HepG2 (cell line): Measurements from ENCODE around the gene HTR1D. TPM values are rescaled to one million over a fixed set of nuclear protein-coding genes. Genes with fewer than 3 reads are reported as not detected.
A peak's percentile ranks its signal among the peaks of the same experiment; 100 is the strongest.

ENCODE experiments used
- ATAC-seq: fragments of 200-7000 bp; cut with Tn5 transposase; 3 replicates; pipeline ENCODE4 v1.9.1; 2020; ENCODE audit warnings: mild to moderate bottlenecking, moderate library complexity
- Bru-seq: library from RNA; stranded (reverse); fragments of 400-500 nt; gene quantifications from one replicate; lab custom pipeline; 2021; lab: Mats Ljungman, UMichigan
- BruChase-seq, 2 experiments: library from RNA; stranded (reverse); fragments of 400-500 nt; gene quantifications; one replicate each; lab custom pipeline; 2021; lab: Mats Ljungman, UMichigan
- BruUV-seq: library from RNA; stranded (reverse); fragments of 400-500 nt; replicated peaks from 2 replicates; lab custom pipeline; 2021; lab: Mats Ljungman, UMichigan
- CTCF ChIA-PET: fragments of 300-600 bp; formaldehyde crosslinking; extraction: SDS; loops from one replicate; lab custom pipeline; 2021; ENCODE audit warnings: low total read pairs, inconsistent platforms, low intra/inter-chr PET ratio; lab: Yijun Ruan, JAX
- POLR2A ChIA-PET: fragments of 350-600 bp; sonication (Branson Sonifier 250); formaldehyde crosslinking; loops from one replicate; lab custom pipeline; 2020; ENCODE audit warnings: antibody characterized with exemption, inconsistent platforms; lab: Yijun Ruan, JAX
- DNase-seq: peaks from one replicate; pipeline ENCODE4 v3.0.0-alpha.2; 2015; ENCODE audit warnings: low spot score
- FAIRE-seq: peaks from 3 replicates; lab custom pipeline; 2011; peaks lifted over from hg19 to GRCh38; lab: Jason Lieb, UNC
- H2AFZ ChIP-seq: one replicate; pipeline ENCODE4 v1.6.1; 2011; ENCODE audit warnings: low read length, inconsistent platforms
- H3K27ac ChIP-seq: fragments of 300-600 bp; 3 replicates; pipeline ENCODE4 v1.8.0; 2011; ENCODE audit warnings: mixed run types, mild to moderate bottlenecking, mixed read lengths, low read length, inconsistent platforms; ENCODE audit not compliant: insufficient read depth; ENCODE audit errors: extremely low read length
- H3K27me3 ChIP-seq, 2 experiments: fragments of 200-600 bp in 1 of 2; 2 replicates in 1 of 2; 3 replicates in 1 of 2; pipeline versions ENCODE4 v1.6.0 to v1.8.0; 2011; ENCODE audit warnings: low read length in 2 of 2, mild to moderate bottlenecking in 2 of 2, moderate library complexity in 2 of 2, inconsistent platforms in 1 of 2; ENCODE audit not compliant: insufficient read depth in 2 of 2, control insufficient read depth in 1 of 2
- H3K36me3 ChIP-seq, 2 experiments: fragments of 200-600 bp in 1 of 2; replicated peaks in 1 of 2; 2 replicates in 1 of 2; 3 replicates in 1 of 2; pipeline versions ENCODE4 v1.5.1 to v1.8.0; 2011; ENCODE audit warnings: low read length in 2 of 2, inconsistent platforms in 1 of 2; ENCODE audit not compliant: insufficient read depth in 2 of 2, control insufficient read depth in 1 of 2
- H3K4me1 ChIP-seq: 2 replicates; pipeline ENCODE4 v1.5.1; 2012; ENCODE audit warnings: low read length, inconsistent platforms; ENCODE audit not compliant: insufficient read depth
- H3K4me2 ChIP-seq: 2 replicates; pipeline ENCODE4 v1.6.0; 2011; ENCODE audit warnings: low read depth, low read length, inconsistent platforms
- H3K4me3 ChIP-seq, 3 experiments: fragments of 200-600 bp in 1 of 3; sonication (generic), shearing (Covaris generic) in 1 of 3; replicated peaks in 1 of 3; 2 replicates each; pipeline ENCODE4 v1.5.1; 2011 to 2016; ENCODE audit warnings: low read length in 3 of 3, inconsistent platforms in 2 of 3, low read depth in 2 of 3, mild to moderate bottlenecking in 2 of 3, control low read depth in 1 of 3, mixed read lengths in 1 of 3; ENCODE audit not compliant: insufficient read depth in 1 of 3
- H3K79me2 ChIP-seq: one replicate; pipeline ENCODE4 v1.6.1; 2011; ENCODE audit warnings: low read length, inconsistent platforms; ENCODE audit not compliant: insufficient read depth
- H3K9ac ChIP-seq: 2 replicates; pipeline ENCODE4 v1.6.0; 2011; ENCODE audit warnings: mild to moderate bottlenecking, low read depth, low read length, inconsistent platforms; ENCODE audit not compliant: insufficient read depth
- H3K9me3 ChIP-seq: 2 replicates; pipeline ENCODE4 v1.5.1; 2012; ENCODE audit warnings: mild to moderate bottlenecking, low read length
- H4K20me1 ChIP-seq: 2 replicates; pipeline ENCODE4 v1.6.0; 2011; ENCODE audit warnings: inconsistent platforms, mild to moderate bottlenecking, low read length, moderate library complexity; ENCODE audit not compliant: insufficient read depth
- ARID2 ChIP-seq: sonication (generic); formaldehyde crosslinking; IDR thresholded peaks from 2 replicates; pipeline ENCODE4 v1.8.1; 2022; ENCODE audit warnings: mild to moderate bottlenecking, missing genetic modification reagents, borderline replicate concordance
- ETV5 ChIP-seq: IDR thresholded peaks from 2 replicates; pipeline ENCODE4 v1.6.1; 2018; ENCODE audit warnings: missing biosample characterization, missing genetic modification reagents, inconsistent platforms, borderline replicate concordance
- ETV6 ChIP-seq: sonication (generic); formaldehyde crosslinking; conservative IDR thresholded peaks from 2 replicates; pipeline ENCODE4 v1.4.0; 2020; ENCODE audit warnings: missing genetic modification reagents
- MEF2D ChIP-seq: sonication (generic); formaldehyde crosslinking; IDR thresholded peaks from 2 replicates; pipeline ENCODE4 v1.5.1; 2020; ENCODE audit warnings: mild to moderate bottlenecking, missing genetic modification reagents
- NRL ChIP-seq: sonication (generic); formaldehyde crosslinking; IDR thresholded peaks from 2 replicates; pipeline ENCODE4 v1.5.0; 2020; ENCODE audit warnings: missing genetic modification reagents, mild to moderate bottlenecking, moderate library complexity, borderline replicate concordance
- PCBP1 ChIP-seq: fragments of 200-400 bp; formaldehyde crosslinking; IDR thresholded peaks from 2 replicates; pipeline ENCODE4 v1.6.1; 2017; ENCODE audit warnings: mild to moderate bottlenecking, low read depth, low read length, borderline replicate concordance
- THAP8 ChIP-seq: sonication (generic); formaldehyde crosslinking; IDR thresholded peaks from 2 replicates; pipeline ENCODE4 v1.5.1; 2020; ENCODE audit warnings: missing genetic modification reagents, mild to moderate bottlenecking, borderline replicate concordance
- ZNF251 ChIP-seq: sonication (generic); formaldehyde crosslinking; IDR thresholded peaks from 2 replicates; pipeline ENCODE4 v1.9.0; 2021; ENCODE audit warnings: mild to moderate bottlenecking, missing genetic modification reagents
- ZNF709 ChIP-seq: sonication (generic); formaldehyde crosslinking; IDR thresholded peaks from 2 replicates; pipeline ENCODE4 v1.5.0; 2020; ENCODE audit warnings: mild to moderate bottlenecking, missing genetic modification reagents
- ZNF768 ChIP-seq: sonication (generic); formaldehyde crosslinking; IDR thresholded peaks from 2 replicates; pipeline ENCODE4 v1.4.0; 2020; ENCODE audit warnings: missing genetic modification reagents
- ZNF777 ChIP-seq: sonication (generic); formaldehyde crosslinking; IDR thresholded peaks from 2 replicates; pipeline ENCODE4 v1.4.0; 2020; ENCODE audit warnings: missing genetic modification reagents
- WGBS: methylation state at CpG from one replicate; pipeline ENCODE4 v1.1.6; 2017; ENCODE audit warnings: low lambda C conversion rate; 5-methylcytosine and 5-hydroxymethylcytosine counted together
- in situ Hi-C: cut with HindIII; loops from 2 replicates; pipeline ENCODE4 v1.10.0; 2017; ENCODE audit warnings: low pct_unique_long_range_greater_than_20kb; ENCODE audit not compliant: extremely low pct_ligation_motif_present
- intact Hi-C: fragments of 100-400 bp; cut with micrococcal nuclease; formaldehyde crosslinking; loops from one replicate; pipeline ENCODE4 v1.10.0; 2022; ENCODE audit not compliant: unreplicated experiment
- long read RNA-seq, 2 experiments: library from RNA in 1 of 2; library from polyadenylated mRNA in 1 of 2; stranded (forward) in 1 of 2; unstranded in 1 of 2; transcript quantifications; one replicate each; pipeline ENCODE4 v2.0.0, GENCODE V29; 2019 to 2022
- polyA minus RNA-seq, 3 experiments: library from RNA; depleted of rRNA, polyadenylated mRNA; stranded (reverse); fragments of >200 nt; gene quantifications; 2 replicates each; pipeline ENCODE4 v1.2.3, GENCODE V29; 2011; ENCODE audit warnings: low replicate concordance in 1 of 3
- polyA plus RNA-seq, 8 experiments: library from polyadenylated mRNA; depleted of rRNA in 3 of 8; stranded (reverse) in 7 of 8; unstranded in 1 of 8; fragments of >200 nt; fragmentation: Illumina TruSeq in 4 of 8; extraction: Trizol in 4 of 8; gene quantifications; 2 replicates each; pipeline versions ENCODE4 v1.2.1 to v1.2.3, GENCODE V29; 2011 to 2016; ENCODE audit warnings: low read depth in 4 of 8, missing spikeins in 1 of 8, mixed read lengths in 1 of 8; ENCODE audit not compliant: insufficient read depth in 1 of 8
- total RNA-seq, 5 experiments: library from RNA; depleted of rRNA; stranded (reverse); fragments of >200 nt; fragmentation: Illumina TruSeq; extraction: Trizol; gene quantifications; 2 replicates each; pipeline ENCODE4 v1.2.3, GENCODE V29; 2016; ENCODE audit warnings: low read depth in 1 of 5
- TF ChIP-seq, protein P1 (sequence below): sonication (generic); formaldehyde crosslinking; conservative IDR thresholded peaks from 2 replicates; pipeline ENCODE4 v1.8.0; 2022; ENCODE audit warnings: missing genetic modification reagents

The HTR1D gene
- total RNA-seq (2016; rRNA removed; fragmentation: Illumina TruSeq; extraction: Trizol) (0.04 and 0.25 TPM in 2 replicates), polyA plus RNA-seq (2011; rRNA removed) (0.07 and 0.29 TPM in 2 replicates), polyA minus RNA-seq (2011; rRNA and poly(A)+ RNA removed; ENCODE audit: low replicate concordance) (0.16 and 17.0 TPM in 2 replicates), Bru-seq, nascent RNA (percentile 28 among the genes with signal in this experiment), BruChase-seq, experiment 1, labeled RNA remaining after a 6-hour chase (percentile 44 among the genes with signal in this experiment), BruChase-seq, experiment 2, labeled RNA remaining after a 2-hour chase (percentile 46 among the genes with signal in this experiment)
- not detected in 2 replicates for total RNA-seq (2016; cell fraction: cytosol; rRNA removed; fragmentation: Illumina TruSeq; extraction: Trizol; ENCODE audit: low read depth)
- total RNA-seq (2016; cell fraction: insoluble cytoplasmic fraction; rRNA removed; fragmentation: Illumina TruSeq; extraction: Trizol), result 0.12 and 0.13 TPM in 2 replicates
- 0.12 and 0.21 TPM in 2 replicates for total RNA-seq (2016; cell fraction: membrane; rRNA removed; fragmentation: Illumina TruSeq; extraction: Trizol)
- not detected in 2 replicates for total RNA-seq (2016; cell fraction: nucleus; rRNA removed; fragmentation: Illumina TruSeq; extraction: Trizol)
- 0.05 and 0.15 TPM in 2 replicates for polyA plus RNA-seq (2011; cell fraction: cytosol; rRNA removed)
- 0.08 and 0.10 TPM in 2 replicates for polyA plus RNA-seq (2011; cell fraction: nucleus; rRNA removed)
- polyA plus RNA-seq (2012), result 0.23 and 0.67 TPM in 2 replicates
- 0.07 TPM in 1 of 2 replicates, not detected in the other for polyA plus RNA-seq (2016; cell fraction: cytosol; fragmentation: Illumina TruSeq; extraction: Trizol; ENCODE audit: low read depth)
- polyA plus RNA-seq (2016; cell fraction: insoluble cytoplasmic fraction; fragmentation: Illumina TruSeq; extraction: Trizol; ENCODE audit: low read depth), result 0.22 and 0.25 TPM in 2 replicates
- polyA plus RNA-seq (2016; cell fraction: membrane; fragmentation: Illumina TruSeq; extraction: Trizol; ENCODE audit: low read depth), result 0.18 and 0.20 TPM in 2 replicates
- 0.31 TPM in 2 replicates for polyA plus RNA-seq (2016; cell fraction: nucleus; fragmentation: Illumina TruSeq; extraction: Trizol; ENCODE audit: insufficient read depth, low read depth)
- not detected in 2 replicates for polyA minus RNA-seq (2011; cell fraction: cytosol; rRNA and poly(A)+ RNA removed)
- polyA minus RNA-seq (2011; cell fraction: nucleus; rRNA and poly(A)+ RNA removed), result 0.37 TPM in 1 of 2 replicates, not detected in the other
- long read RNA-seq, experiment 1, result 0 reads
- long read RNA-seq, experiment 2, partial matches to known transcripts, result 0 of 1 reads
- long read RNA-seq, experiment 2, other reads (novel, unspliced or antisense), result 0 of 1 reads

- FAIRE-seq (no peak), DNase-seq (no peak), ATAC-seq (peak; percentile 47)
- ChIA-PET CTCF (no interaction called here), POLR2A (no interaction called here)
- Histone ChIP-seq H3K9me3 (no peaks in the 10 kb centered on the region), H3K79me2 (no peaks in the 10 kb centered on the region), H3K9ac (peak within 1 kb of the TSS; percentile 46; the same call in 1 of the 2 replicates), H3K27ac (no peak within 1 kb of the TSS), H3K36me3 (no peaks in the 10 kb centered on the region), H3K4me3 (peak within 1 kb of the TSS; percentile 57 to 71 (median 64)), H2AFZ (no peak within 1 kb of the TSS), H3K4me2 (peak within 1 kb of the TSS; percentile 62), H4K20me1 (no peaks in the 10 kb centered on the region), H3K27me3 (peaks cover 3 to 5% of the 10 kb centered on the region in 2 experiments; a peak in 3 of 5 replicates), H3K4me1 (peaks cover 31% of the 10 kb centered on the region)
- intact Hi-C loops (loop anchor here (10.0 kb wide), 1 partner anchor 57 kb away; no protein-coding TSS in a partner anchor), in situ Hi-C loops (no loop called here)
- BruUV-seq, result no TSS peak
- 3% methylated on average over 27 of the region's 45 CpGs for WGBS
- TF ChIP-seq ETV6 (no peak), ETV5 (no peak), ZNF768 (0 out of 2 replicates have a peak, but pooled peaks have one; percentile 8), ZNF251 (CRISPR knock-in tag) (no peak), MEF2D (CRISPR knock-in tag) (no peak), NRL (CRISPR knock-in tag) (no peak), THAP8 (CRISPR knock-in tag) (no peak), PCBP1 (no peak), ARID2 (no peak), ZNF709 (CRISPR knock-in tag) (no peak), ZNF777 (CRISPR knock-in tag) (peak; percentile 25; the same call in 1 of the 2 replicates)
- TF ChIP-seq, protein P1, sequence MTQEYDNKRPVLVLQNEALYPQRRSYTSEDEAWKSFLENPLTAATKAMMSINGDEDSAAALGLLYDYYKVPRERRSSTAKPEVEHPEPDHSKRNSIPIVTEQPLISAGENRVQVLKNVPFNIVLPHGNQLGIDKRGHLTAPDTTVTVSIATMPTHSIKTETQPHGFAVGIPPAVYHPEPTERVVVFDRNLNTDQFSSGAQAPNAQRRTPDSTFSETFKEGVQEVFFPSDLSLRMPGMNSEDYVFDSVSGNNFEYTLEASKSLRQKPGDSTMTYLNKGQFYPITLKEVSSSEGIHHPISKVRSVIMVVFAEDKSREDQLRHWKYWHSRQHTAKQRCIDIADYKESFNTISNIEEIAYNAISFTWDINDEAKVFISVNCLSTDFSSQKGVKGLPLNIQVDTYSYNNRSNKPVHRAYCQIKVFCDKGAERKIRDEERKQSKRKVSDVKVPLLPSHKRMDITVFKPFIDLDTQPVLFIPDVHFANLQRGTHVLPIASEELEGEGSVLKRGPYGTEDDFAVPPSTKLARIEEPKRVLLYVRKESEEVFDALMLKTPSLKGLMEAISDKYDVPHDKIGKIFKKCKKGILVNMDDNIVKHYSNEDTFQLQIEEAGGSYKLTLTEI (CRISPR knock-in tag), result no peak
These were observed at the start of gene HTR1D for GRCh38 chr1:23217421-23218115. HTR1D (minus strand) TSS chr1:23217502; CDS start chr1:23194219, 23,283 bp downstream.
